ENCODE measurements around the gene C12orf42.

The C12orf42 gene

GRCh38 chr12:103331643-103332042, 164.1 kb downstream of the C12orf42 start:
- H3K4me3 ChIP-seq (ENCODE audit: low read length) = no peak overlapping the region
- TF ChIP-seq CTCF (conservative IDR thresholded peaks at IDR 0.05; ENCODE audit: low read depth, low read length) = no peak
- no peak for DNase-seq (ENCODE audit: low read depth)

- H3K4me3 ChIP-seq (ENCODE audit: low read length) = no peak overlapping the region
- no peak for TF ChIP-seq CTCF (conservative IDR thresholded peaks at IDR 0.05; ENCODE audit: low read depth, low read length)
- no peak for DNase-seq (ENCODE audit: low read depth)
Measured at GRCh38 chr12:103330672-103331071, 165.1 kb downstream of the C12orf42 start.

GRCh38 chr12:103327676-103328075, 168.1 kb downstream of the C12orf42 start:
- no peak for TF ChIP-seq CTCF (conservative IDR thresholded peaks at IDR 0.05; ENCODE audit: low read depth, low read length)
- H3K4me3 ChIP-seq (ENCODE audit: low read length) = no peak overlapping the region
- no peak for DNase-seq (ENCODE audit: low read depth)

GRCh38 chr12:103326190-103326589, 169.6 kb downstream of the C12orf42 start:
- no peak for DNase-seq (ENCODE audit: low read depth)

GRCh38 chr12:103318566-103318965, 177.2 kb downstream of the C12orf42 start:
- H3K4me3 ChIP-seq (ENCODE audit: low read length) = no peak overlapping the region
- DNase-seq (ENCODE audit: low read depth) = no peak
- no peak for TF ChIP-seq CTCF (conservative IDR thresholded peaks at IDR 0.05; ENCODE audit: low read depth, low read length)

More at GRCh38 chr12:103326190-103326589, 169.6 kb downstream of the C12orf42 start:
- TF ChIP-seq CTCF (conservative IDR thresholded peaks at IDR 0.05; ENCODE audit: low read depth, low read length) = no peak
- H3K4me3 ChIP-seq (ENCODE audit: low read length) = no peak overlapping the region

DNA sequence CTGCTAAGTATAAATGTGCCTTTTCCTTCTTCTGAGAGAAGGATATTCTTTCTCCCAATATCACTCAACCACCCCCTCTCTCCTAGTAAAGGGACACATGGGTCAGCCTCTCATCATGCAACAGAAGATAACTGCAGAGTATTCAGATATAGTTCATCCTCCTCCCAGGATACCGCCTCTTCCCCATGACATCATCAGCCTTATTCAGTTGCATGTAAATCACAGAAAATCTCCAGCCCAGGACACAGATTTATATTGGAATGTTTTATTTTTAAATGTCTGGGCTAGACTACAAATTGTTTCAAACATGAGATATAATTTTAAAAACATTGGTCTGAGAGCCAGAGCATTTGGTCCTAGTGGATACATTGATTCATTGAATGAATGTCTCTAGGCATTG, 178.5 kb downstream of the C12orf42 start:
- TF ChIP-seq CTCF (conservative IDR thresholded peaks at IDR 0.05; ENCODE audit: low read depth, low read length) = no peak
- no peak for DNase-seq (ENCODE audit: low read depth)
- H3K4me3 ChIP-seq (ENCODE audit: low read length) = no peak overlapping the region

- no peak for DNase-seq (ENCODE audit: low read depth)
- TF ChIP-seq CTCF (conservative IDR thresholded peaks at IDR 0.05; ENCODE audit: low read depth, low read length) = no peak
- no peak overlapping the region for H3K4me3 ChIP-seq (ENCODE audit: low read length)
Measured at GRCh38 chr12:103314786-103315185, 181.0 kb downstream of the C12orf42 start.

Measured in retinal pigment epithelial cell (primary cell).